Stimulated activated CD8-positive, alpha-beta memory T cell treated with anti-CD3 and anti-CD28 coated beads, Interleukin-15, amount 100 ng/mL, for 48 hours (primary cell): ENCODE results near the gene DTX3L.

Source experiments
- DNase-seq, 2 donors: peaks; one replicate each; pipeline ENCODE4 v3.0.0-alpha.2; 2020; ENCODE audit warnings: low read depth in 2 of 2

The DTX3L gene

GRCh38 chr3:122606330-122606729 lies 42.2 kb downstream of the DTX3L start:
- no peak for DNase-seq

GRCh38 chr3:122608916-122609315 lies 44.8 kb downstream of the DTX3L start:
- no peak for DNase-seq

- DNase-seq = peak in 1 of 2 donors; percentile 0
These were observed 45.8 kb downstream of the DTX3L start for GRCh38 chr3:122609798-122610559.

- no peak for DNase-seq
These were observed 48.6 kb downstream of the DTX3L start for GRCh38 chr3:122612696-122613095.

GRCh38 chr3:122615303-122615702 lies 51.2 kb downstream of the DTX3L start:
- DNase-seq = no peak

GRCh38 chr3:122618614-122619013 lies 54.5 kb downstream of the DTX3L start:
- DNase-seq = no peak

GRCh38 chr3:122619040-122619439 lies 54.9 kb downstream of the DTX3L start:
- DNase-seq = no peak

- no peak for DNase-seq
These were observed 56.3 kb downstream of the DTX3L start for GRCh38 chr3:122620399-122620798.

GRCh38 chr3:122621112-122621511 lies 57.0 kb downstream of the DTX3L start:
- no peak for DNase-seq

- DNase-seq = no peak
These were observed 59.1 kb downstream of the DTX3L start for GRCh38 chr3:122623031-122623829.
